Tibial nerve (tissue), 4 donors: ENCODE results near the gene KSR1. TPM values are rescaled to one million over a fixed set of nuclear protein-coding genes. Genes with fewer than 3 reads are reported as not detected.
"Not testable (repeated sequence)": the region's sequence is repeated elsewhere in the genome, so short reads cannot be mapped to it uniquely, and the experiment has no call there.

ENCODE experiments used
- DNase-seq, 2 donors: peaks; one replicate each; pipeline ENCODE4 v3.0.0-alpha.2; 2019; ENCODE audit warnings: low spot score in 2 of 2
- H3K27ac ChIP-seq, 4 donors: fragments of 200-600 bp; sonication (generic) in 3 of 4; one replicate each; pipeline ENCODE4 v1.5.1; 2017 to 2019; ENCODE audit warnings: mild to moderate bottlenecking in 1 of 4
- H3K27me3 ChIP-seq, 2 donors: fragments of 200-600 bp; sonication (generic) in 1 of 2; one replicate each; pipeline versions ENCODE4 v1.5.1 to v1.6.0; 2017 to 2019
- H3K36me3 ChIP-seq, 3 donors: fragments of 200-600 bp; sonication (generic); one replicate each; pipeline ENCODE4 v1.5.1; 2018 to 2019
- H3K4me1 ChIP-seq, 4 donors: fragments of 200-600 bp; sonication (generic) in 3 of 4; one replicate each; pipeline ENCODE4 v1.5.1; 2017 to 2019
- H3K4me3 ChIP-seq, 4 donors: fragments of 200-600 bp; sonication (generic) in 3 of 4; one replicate each; pipeline ENCODE4 v1.5.1; 2017 to 2019; ENCODE audit warnings: mild to moderate bottlenecking in 1 of 4, moderate library complexity in 1 of 4
- H3K9me3 ChIP-seq, 4 donors: fragments of 200-600 bp; sonication (generic) in 3 of 4; one replicate each; pipeline ENCODE4 v1.5.1; 2017 to 2019
- EP300 ChIP-seq, 2 donors: sonication (generic); formaldehyde crosslinking; IDR thresholded peaks; one replicate each; pipeline ENCODE4 v1.6.1; 2017; ENCODE audit warnings: antibody characterized with exemption in 2 of 2, mild to moderate bottlenecking in 1 of 2
- POLR2A ChIP-seq, 2 donors: fragments of 450-650 bp; IDR thresholded peaks; one replicate each; pipeline ENCODE4 v1.6.1; 2017; ENCODE audit warnings: antibody characterized with exemption in 2 of 2, mild to moderate bottlenecking in 2 of 2, moderate library complexity in 2 of 2
- WGBS, 2 donors: methylation state at CpG; one replicate each; pipeline ENCODE4 v1.1.5; 2018; 5-methylcytosine and 5-hydroxymethylcytosine counted together
- total RNA-seq, 4 donors: library from RNA; depleted of rRNA; stranded (reverse); fragments of >200 nt; gene quantifications; one replicate each; pipeline ENCODE4 v1.1.0, GENCODE V29; 2016
- TF ChIP-seq, protein P1 (sequence below), 5 experiments: fragments of 200-600 bp in 3 of 5; fragments of 450-650 bp in 2 of 5; sonication (generic) in 3 of 5; IDR thresholded peaks; one replicate each; pipeline ENCODE4 v1.5.1; 2016 to 2019; ENCODE audit warnings: antibody characterized with exemption in 5 of 5, mild to moderate bottlenecking in 3 of 5, moderate library complexity in 2 of 5

KSR1 gene
- total RNA-seq, 4 donors from 2014 or later = 45.1 to 110 (median 54.2) TPM

DNA sequence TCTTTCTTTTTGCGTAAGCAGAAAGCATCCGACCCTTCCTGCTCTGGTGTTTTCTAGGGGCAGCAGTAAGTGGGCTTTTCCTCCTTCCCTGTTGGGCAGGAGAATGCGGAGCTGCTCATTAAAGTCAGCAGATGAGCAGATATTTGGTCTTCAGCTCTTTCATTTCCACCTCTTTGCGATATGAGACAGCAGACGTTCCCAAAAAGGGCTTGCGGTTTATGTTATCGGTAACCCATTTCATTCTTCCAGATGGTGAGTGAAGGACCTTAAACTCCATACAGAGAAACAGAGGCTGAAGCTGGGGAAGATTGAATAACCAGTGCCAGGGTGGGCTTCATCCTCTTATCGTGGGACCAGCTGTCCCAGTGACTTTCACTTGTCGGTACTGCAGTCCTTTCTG lies 40.7 kb downstream of the KSR1 start:
- 83 to 91% methylated on average over 9 of the region's 9 CpGs for WGBS, 2 donors
- Histone ChIP-seq H3K27ac (peak overlapping the region in 2 of 4 donors; percentile 62 to 91), H3K4me1 (peaks cover 0 to 68% (median 14%) of the 10 kb centered on the region in 4 donors), H3K4me3 (no peak overlapping the region), H3K9me3 (no peaks in the 10 kb centered on the region), H3K36me3 (no peaks in the 10 kb centered on the region), H3K27me3 (no peaks in the 10 kb centered on the region)
- DNase-seq = no peak
- TF ChIP-seq EP300 (IDR thresholded peaks at IDR 0.05) (no peak), POLR2A (IDR thresholded peaks at IDR 0.05) (no peak)
- TF ChIP-seq, protein P1, sequence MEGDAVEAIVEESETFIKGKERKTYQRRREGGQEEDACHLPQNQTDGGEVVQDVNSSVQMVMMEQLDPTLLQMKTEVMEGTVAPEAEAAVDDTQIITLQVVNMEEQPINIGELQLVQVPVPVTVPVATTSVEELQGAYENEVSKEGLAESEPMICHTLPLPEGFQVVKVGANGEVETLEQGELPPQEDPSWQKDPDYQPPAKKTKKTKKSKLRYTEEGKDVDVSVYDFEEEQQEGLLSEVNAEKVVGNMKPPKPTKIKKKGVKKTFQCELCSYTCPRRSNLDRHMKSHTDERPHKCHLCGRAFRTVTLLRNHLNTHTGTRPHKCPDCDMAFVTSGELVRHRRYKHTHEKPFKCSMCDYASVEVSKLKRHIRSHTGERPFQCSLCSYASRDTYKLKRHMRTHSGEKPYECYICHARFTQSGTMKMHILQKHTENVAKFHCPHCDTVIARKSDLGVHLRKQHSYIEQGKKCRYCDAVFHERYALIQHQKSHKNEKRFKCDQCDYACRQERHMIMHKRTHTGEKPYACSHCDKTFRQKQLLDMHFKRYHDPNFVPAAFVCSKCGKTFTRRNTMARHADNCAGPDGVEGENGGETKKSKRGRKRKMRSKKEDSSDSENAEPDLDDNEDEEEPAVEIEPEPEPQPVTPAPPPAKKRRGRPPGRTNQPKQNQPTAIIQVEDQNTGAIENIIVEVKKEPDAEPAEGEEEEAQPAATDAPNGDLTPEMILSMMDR (IDR thresholded peaks at IDR 0.05) = no peak

DNA sequence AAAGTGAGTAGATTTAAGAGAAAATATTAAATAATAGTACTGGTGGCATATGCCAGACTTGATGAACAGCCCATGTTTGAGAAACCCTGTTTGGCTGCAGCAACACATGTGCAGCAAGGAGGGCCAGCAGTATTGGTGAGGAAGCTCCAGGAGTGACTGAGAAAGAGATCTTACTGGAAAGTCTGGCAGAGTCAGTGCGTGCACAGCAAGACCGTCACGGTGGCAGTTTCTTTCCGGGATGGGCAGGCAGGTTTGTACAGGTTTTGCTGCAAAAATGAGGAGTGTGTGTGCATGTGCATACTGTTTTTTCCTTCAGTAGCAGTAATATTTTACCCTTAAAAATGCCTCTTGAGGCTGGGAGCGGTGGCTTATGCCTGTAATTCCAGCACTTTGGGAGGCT lies 41.4 kb downstream of the KSR1 start:
- Histone ChIP-seq H3K27ac (peak overlapping the region in 1 of 4 donors; percentile 91), H3K36me3 (no peaks in the 10 kb centered on the region), H3K27me3 (no peaks in the 10 kb centered on the region), H3K4me3 (no peak overlapping the region), H3K9me3 (no peaks in the 10 kb centered on the region), H3K4me1 (peaks cover 0 to 68% (median 19%) of the 10 kb centered on the region in 4 donors)
- no peak for TF ChIP-seq EP300 (IDR thresholded peaks at IDR 0.05)
- TF ChIP-seq POLR2A (IDR thresholded peaks at IDR 0.05) = no peak
- DNase-seq = no peak
- 91 to 98% methylated on average over 5 of the region's 5 CpGs for WGBS, 2 donors

DNA sequence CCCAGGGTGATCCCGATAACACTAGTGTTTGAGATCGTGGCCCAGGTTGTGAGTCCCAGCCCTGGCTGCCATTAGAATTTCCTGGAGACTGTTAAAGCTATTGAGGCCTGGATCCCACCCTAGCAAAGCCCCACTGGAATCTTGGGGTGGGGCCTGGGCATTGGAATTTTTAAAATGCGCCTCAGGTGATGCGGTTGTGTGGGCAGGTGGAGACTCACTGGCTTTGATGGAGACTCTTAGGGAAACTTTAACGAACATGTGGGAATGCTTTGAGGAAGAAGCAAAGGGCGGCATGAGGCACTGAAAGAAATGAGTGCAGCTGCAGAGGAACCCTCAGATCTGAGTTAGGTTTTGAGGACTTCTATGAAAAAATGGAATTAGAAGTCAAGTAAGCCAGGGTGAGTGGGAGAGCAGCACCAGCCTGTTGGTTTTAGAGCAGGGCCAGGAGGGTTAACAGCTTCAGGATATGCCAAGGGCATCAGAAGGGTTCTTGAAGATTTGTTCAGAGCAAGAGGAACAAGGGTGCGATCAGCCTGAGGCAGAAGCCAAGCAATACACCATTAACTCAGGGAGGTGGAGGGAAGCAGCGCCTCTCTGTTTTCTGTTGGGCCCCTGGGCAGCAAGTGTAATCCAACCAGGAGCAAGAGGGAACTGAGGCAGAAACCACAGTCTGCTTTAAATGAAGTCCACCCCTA lies 42.5 kb downstream of the KSR1 start:
- no peak overlapping the region for H3K4me3 ChIP-seq
- H3K4me1 ChIP-seq = peaks cover 0 to 68% (median 19%) of the 10 kb centered on the region in 4 donors
- H3K27ac ChIP-seq = peak overlapping the region in 2 of 4 donors; percentile 52 to 71
- no peaks in the 10 kb centered on the region for H3K9me3 ChIP-seq
- 82% methylated on average over 8 of the region's 8 CpGs for WGBS, 2 donors
- DNase-seq = no peak
- TF ChIP-seq, protein P1 (IDR thresholded peaks at IDR 0.05) = no peak
- TF ChIP-seq POLR2A (IDR thresholded peaks at IDR 0.05) (no peak), EP300 (IDR thresholded peaks at IDR 0.05) (no peak)
- no peaks in the 10 kb centered on the region for H3K27me3 ChIP-seq
- H3K36me3 ChIP-seq = no peaks in the 10 kb centered on the region

DNA sequence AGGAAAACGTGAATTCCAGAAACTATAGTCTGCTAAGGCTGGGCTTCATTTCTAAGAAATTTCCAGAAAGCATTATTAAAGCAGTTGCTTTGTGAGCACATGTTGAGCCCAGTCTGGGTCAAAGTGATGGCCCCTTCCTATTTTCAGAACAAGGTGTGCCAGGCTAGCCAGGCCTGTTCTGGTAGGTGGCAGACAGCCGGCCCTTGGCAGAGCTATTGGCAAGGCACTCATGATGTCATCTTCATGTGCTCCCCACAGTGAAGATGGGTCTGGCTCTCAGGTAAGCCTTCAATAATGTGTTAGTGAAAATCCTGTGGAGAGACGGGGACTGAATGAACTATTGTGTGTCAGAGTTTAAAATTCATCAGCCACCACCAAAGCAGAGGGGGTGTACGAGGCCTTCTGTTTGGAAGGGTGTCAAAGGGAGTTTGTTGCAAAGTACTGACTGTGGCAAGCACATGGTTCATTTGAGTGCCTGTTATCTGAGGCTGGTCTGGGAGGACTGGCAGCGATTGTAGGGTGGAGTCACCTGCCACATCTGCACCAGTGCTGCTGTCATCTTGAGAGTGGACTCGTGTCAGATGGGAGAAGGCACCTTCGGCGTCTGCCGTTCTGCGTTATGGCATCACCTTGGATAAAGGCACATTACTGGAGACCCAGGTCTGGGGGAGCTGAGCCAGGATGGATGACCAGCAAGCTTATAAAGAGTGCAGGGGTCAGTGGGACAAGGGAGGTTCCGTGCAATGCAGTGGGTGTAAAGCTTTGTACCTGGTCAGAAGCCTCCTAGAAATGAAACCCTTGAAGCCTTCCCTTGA lies 43.4 kb downstream of the KSR1 start:
- Histone ChIP-seq H3K4me3 (no peak overlapping the region), H3K27me3 (no peaks in the 10 kb centered on the region), H3K36me3 (no peaks in the 10 kb centered on the region), H3K27ac (peak overlapping the region in 2 of 4 donors; percentile 52 to 71), H3K4me1 (peaks cover 0 to 68% (median 19%) of the 10 kb centered on the region in 4 donors), H3K9me3 (no peaks in the 10 kb centered on the region)
- DNase-seq = no peak
- WGBS, 2 donors = 75 to 83% methylated on average over 11 of the region's 11 CpGs
- TF ChIP-seq, protein P1 (IDR thresholded peaks at IDR 0.05) = no peak
- TF ChIP-seq POLR2A (IDR thresholded peaks at IDR 0.05) (no peak), EP300 (IDR thresholded peaks at IDR 0.05) (no peak)

DNA sequence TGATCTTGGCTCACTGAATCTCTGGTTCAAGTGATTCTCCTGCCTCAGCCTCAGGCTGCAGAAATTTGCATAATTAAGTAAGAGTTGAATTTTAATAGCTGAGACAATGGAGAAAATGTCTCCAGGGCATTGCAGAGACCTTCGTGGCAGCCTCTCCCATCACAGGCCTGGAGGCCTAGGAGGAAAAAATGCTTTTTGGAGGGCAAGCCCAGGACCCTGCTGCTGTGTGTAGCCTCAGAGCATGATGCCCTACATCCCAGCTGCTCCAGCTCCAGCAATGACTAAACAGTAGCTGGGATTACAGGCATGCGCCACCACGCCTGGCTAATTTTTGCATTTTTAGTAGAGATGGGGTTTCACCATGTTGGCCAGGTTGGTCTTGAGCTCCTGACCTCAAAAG lies 45.1 kb downstream of the KSR1 start:
- not testable (repeated sequence) for H3K4me3 ChIP-seq, H3K27me3 ChIP-seq, H3K36me3 ChIP-seq, DNase-seq, H3K9me3 ChIP-seq, H3K27ac ChIP-seq
- H3K4me1 ChIP-seq = peaks cover 0 to 60% (median 15%) of the 10 kb centered on the region in 4 donors
- WGBS, 2 donors = 92 to 97% methylated on average over 3 of the region's 3 CpGs
